GM19239 (cell line): Measurements from ENCODE around the gene INS.
A peak's percentile ranks its signal among the peaks of the same experiment; 100 is the strongest.

Experiments
- DNase-seq: peaks from one replicate; pipeline ENCODE4 v3.0.0; 2011; ENCODE audit warnings: low spot score; ENCODE audit not compliant: insufficient read length
- FAIRE-seq: peaks from 2 replicates; lab custom pipeline; 2011; peaks lifted over from hg19 to GRCh38; lab: Jason Lieb, UNC

The INS gene

DNA sequence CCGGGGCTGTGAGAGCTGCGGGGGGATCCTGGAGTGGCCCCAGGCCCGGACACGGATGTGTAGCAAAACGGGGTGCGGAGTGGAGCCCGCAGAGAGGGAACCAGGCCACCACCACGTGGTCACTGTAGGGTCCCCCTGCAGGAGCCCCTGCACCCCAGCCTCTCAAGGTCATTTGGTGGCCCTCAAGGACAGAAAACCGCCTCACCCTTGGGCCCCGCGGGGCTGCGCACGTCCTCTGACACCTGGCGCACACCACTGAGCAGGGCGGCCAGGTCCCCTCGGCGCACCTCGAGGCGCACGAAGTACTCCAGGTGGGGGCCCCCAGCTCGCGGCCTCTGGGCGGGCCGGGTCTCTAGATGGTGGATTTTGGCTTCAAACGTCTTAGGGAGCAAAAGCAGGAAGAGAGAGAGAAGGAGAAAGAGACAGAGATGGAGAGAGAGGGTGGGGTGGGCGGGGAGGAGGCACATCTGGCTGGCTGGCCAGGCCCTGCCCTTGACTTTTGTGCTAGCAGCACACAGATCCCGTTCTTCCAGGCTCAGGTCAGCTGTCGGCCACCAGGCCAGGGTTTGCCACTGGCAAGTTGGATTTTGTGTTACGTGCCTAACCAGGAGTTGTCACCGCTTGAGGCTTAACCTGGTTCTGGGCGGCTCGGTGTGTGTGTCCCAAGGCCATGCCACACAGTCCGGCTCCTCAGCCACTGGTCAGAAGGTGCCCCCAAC lies 7.4 kb upstream of the INS start:
- DNase-seq (no peak), FAIRE-seq (no peak)

DNA sequence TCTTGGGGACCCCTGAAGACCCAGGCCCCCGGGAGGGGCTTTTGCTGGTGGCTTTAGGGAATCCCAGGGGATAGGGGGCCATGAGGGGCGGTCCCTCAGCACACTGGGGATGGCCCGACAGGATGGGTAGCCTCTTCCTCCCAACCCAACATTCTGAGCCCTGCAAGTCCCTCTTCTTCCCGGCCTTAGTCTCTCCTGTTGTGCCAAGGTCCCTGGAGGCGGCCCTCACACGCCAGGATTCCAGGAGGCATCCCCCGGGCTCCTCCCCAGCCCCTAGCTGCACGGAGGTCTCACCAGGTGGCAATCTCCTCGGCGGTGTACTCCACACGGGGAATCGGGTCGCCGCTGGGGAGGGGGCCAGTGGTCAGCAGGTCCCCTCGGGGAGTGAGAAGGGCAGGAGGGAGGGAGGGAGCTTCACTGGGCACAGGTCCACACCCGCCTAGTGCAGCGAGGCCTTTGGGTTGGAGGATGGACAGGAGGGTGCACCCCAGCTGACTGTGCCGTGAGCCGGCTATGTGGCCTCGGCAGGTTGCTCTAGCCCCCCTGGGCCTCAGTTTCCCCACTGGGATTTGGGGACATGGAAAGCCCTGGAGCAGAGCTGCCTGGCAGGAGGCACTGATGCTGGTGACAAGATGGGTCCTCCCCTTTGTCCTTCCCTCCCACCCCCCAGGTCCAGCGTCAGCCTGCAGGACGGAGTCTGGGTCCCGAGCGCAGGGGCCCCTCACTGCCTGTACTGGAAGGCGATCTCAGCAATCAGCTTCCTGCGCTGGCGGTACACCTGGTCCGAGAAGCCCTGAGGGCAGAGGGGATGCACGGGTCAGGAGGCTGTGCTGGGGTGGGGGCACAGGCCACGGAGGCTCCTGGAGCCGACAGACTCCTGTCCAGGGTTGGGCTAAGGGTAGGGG lies 6.4 kb upstream of the INS start:
- no peak for DNase-seq

DNA sequence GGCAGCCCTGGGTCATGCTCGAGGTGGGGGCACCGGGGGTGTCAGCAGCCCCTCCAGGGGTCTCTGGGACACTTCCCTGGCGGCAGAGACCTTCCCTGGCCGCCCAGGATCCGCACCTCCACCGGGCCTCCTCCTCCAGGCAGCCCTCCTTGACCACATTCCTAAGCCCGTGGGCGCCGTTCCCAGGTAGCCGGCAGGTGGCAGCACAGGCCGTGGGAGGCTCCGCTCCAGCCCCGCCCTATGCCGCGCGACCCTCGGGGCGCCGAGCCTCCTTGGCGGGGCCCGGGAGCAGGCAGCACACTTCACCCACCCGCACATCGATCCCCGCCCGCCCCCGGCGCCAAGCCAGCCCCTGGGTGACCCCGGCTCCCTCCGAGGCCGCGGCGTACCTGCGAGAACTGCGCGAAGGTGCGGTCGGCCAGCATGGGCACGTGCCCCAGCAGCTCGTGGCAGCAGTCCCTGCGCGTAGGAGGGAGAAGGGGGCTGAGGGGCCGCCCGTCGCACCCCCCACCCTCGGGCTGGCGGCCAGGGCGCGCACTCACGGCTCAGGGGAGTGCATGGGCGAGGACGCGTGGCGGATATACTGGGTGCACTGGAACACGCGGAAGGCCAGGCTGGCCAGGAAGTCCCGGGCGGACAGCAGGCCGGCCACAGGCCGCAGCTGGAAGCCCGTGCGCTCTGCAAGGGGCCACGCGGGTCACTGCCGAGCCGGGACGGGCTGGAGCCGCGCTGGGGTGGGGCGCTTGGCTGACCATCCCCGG lies 5.3 kb upstream of the INS start:
- DNase-seq = no peak
- no peak for FAIRE-seq

More for the DNA sequence above, 6.4 kb upstream of the INS start:
- FAIRE-seq = no peak

DNA sequence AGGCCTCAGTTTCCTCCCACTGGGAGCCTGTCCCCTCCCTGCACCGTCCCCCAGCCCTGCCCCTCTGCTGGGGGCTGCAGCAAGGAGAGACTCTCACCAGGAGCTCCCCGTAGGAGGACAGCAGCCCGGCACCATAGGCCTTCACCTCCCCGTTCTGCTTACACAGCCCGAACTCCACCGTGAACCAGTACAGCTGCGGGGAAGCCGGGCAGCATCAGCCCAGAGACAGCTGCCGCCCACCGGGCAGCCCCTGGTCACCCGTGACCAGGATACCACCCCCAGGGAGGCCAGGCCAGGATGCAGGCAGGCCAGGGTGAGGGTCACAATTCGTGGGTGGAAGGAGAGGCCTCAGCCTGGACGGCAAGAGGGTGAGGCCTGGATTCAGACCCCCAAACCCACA lies 4.6 kb upstream of the INS start:
- DNase-seq = no peak
- FAIRE-seq = no peak

DNA sequence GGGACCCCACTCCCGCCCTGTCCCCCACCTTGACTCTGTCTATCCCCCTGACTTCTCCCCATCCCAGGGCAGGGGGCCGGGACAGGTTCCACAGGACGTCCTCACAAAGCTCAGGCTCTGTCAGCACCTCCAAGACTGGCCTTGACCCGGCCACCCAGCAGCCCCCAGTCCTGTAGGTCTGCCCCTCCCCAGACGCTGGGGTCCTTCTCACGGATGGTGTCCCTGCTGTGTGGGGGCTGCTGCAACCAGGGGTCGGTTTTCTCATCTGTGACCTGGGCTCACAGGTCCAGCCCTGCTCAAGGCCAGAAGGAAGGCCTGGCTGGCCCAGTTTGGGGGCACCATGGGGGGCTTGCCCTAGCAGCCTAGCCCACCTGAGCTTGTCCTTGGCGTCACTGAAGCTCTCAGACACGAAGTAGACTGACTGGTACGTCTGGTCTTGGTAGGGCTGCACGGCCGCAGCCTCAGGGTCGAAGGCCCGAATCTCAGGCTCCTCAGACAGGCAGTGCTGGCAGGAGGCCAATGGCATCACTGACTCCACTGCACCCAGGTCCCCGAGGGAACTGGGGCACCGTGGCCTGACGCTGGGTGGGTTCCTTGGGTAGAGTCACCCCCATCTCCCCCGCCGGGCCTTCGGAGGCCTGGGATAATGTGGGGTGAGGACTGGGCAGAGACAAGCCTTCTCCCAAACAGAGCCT lies 4.0 kb upstream of the INS start:
- FAIRE-seq = no peak
- no peak for DNase-seq

DNA sequence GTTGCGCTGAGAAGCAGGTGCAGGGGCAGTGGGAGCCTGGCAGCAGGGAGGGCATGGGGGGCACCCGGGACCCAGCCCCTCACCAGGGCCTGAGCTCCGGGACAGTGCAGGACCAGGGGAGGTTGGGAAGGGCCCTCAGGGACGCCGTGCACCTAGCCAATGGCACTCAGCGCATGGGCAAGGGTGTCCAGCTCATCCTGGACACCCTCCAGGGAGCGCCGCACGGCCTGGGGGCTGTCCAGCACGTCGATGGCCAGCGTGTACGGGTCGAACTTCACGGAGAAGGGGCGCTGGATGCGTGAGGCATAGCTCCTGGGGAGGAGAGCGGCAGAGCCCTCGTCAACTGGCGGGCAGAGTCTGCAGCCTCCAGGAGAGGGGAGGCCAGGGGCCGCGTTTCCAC lies 3.1 kb upstream of the INS start:
- DNase-seq (no peak), FAIRE-seq (no peak)

DNA sequence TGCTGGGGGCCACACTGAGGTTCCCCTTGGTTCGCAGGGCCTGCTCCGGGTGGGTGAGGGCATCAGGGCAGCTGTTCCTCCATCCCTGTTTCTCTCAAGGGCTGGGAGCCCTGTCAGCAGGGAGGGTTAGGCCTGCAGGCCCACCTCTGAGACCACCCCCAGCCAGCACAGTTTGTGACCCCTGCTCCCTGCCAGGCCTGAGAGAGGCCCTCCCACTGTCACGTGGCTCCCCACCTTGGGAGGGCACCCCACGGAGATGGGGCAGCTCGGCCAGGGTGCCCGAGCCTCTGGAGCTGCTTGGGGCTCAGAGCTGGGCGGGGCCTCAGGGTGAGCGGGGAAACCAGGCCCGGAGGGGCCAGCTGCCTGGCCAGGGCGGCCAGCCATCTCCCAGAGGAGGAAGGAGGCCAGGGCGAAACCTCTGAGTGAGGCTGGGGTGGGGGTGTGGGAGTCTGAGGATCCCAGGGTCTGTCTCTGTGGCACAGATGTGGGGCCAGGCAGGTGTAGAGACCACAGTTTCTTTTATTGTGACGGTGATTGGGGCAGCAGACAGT lies 2.5 kb upstream of the INS start:
- DNase-seq (no peak), FAIRE-seq (no peak)

DNA sequence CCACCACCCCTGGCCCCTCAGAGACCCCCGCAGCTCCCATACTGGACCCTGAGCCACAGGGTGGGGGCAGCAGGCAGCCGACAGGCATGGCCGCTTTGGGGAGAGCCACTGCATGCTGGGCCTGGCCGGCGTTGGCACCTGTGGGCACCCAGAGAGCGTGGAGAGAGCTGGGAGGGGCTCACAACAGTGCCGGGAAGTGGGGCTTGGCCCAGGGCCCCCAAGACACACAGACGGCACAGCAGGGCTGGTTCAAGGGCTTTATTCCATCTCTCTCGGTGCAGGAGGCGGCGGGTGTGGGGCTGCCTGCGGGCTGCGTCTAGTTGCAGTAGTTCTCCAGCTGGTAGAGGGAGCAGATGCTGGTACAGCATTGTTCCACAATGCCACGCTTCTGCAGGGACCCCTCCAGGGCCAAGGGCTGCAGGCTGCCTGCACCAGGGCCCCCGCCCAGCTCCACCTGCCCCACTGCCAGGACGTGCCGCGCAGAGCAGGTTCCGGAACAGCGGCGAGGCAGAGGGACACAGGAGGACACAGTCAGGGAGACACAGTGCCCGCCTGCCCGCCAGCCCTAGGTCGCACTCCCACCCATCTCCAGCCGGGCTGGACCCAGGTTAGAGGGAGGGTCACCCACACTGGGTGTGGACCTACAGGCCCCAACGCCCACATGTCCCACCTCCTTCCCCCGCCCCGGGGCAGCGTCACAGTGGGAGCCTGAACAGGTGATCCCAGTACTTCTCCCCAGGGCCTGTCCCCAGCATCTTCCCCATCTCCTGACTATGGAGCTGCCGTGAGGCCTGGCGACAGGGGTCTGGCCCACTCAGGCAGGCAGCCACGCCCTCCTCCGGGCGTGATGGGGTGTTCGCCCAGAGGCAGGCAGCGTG lies 1.2 kb downstream of the INS start:
- no peak for FAIRE-seq
- DNase-seq = no peak

- FAIRE-seq = no peak
- no peak for DNase-seq
Observed at GRCh38 chr11:2158966-2159365, 2.0 kb downstream of the INS start.

DNA sequence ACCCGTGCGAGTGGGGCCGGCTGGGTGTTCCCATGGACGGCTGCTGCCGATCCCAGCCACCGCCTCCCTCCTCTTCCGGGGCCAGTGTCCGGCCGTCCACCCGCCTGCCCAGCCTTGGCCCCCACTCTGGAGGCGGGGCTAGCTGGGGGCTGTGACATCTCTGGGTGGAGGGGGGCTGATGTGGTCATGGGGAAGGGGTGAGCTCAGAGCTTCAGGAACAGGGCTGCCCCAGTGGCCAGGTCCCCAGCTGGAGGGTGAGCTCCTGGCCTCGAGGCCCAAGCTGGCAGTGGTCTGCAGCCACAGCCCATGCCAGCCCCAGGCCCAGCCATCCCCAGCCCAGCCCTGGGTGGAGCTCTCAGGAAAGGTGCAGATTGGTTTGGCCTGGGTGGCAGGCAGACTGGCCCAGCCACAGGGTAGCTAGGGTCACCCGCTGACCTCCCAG lies 2.7 kb downstream of the INS start:
- no peak for DNase-seq
- no peak for FAIRE-seq

DNA sequence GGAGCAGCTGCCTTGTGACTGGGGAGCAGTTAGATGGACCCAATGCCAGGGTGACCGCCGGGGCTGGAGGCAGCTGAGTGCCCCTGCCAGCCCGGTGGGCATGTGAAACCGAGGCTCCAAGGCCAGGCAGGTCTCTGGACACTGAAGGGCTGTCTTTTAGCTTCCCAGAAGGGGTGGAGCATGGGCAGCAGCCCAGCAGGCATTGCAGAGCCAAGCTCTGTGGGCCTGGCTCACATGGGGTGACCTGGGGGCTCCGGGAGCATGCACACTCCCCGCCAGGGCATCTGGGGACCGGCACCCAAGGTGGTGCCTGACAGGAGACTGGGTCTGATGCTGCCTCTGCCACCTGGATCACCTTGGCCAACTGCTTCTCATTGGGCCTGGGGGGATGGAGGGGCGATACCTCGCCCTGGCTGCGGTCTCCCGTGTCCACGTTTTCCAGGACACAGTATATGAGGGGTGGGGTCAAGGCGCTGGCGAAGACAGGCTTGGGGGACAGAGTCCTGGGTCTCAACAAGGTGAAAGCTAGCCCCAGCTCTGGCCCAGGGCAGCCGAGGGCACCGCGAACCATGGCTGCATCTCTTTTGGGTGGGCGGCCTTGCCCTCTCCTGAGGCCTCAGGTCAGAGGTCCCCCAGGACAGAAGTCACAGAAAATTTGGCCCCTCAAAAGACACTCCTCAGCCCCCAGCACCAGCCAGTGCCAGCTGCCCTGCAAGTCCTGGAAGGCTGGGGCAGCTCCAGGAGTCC lies 3.5 kb downstream of the INS start:
- no peak for FAIRE-seq
- no peak for DNase-seq

DNA sequence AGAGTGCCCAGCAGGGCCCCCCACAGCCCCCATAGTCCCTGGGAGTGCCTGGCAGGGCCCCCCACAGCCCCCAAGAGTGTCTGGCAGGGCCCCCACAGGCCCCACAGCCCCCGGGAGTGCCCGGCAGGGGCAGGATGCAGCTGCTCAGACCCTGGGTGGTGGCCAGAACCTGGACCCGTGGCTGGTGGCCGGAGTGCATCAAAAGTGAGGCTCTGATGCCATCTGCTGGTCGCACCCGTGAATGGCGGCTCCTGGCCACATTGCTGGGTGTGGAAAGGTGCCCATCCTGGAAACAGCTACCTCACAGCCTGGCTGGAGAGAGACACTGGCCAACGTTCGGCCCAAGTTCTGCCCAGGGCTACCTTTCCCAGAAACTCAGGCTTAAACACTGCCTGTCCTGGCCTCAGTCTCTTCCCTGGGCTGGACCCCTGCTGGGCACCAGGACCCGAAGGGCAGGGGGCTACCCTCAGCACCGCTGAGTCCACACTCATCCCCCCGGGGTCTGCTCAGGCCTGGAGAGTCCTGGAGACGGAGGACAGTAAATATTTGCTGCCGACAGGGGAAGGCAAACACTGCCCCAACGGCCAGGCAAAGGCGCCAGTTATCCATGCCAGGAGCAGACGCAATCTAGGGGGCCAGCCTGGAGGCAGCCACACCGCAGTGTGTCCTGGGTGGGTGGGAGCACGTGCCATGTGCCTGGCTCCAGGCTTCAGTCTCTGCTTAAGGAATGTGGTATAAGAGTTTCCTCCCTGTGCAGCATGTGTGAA lies 4.4 kb downstream of the INS start:
- FAIRE-seq (peak; percentile 4), DNase-seq (peak; percentile 83)

GRCh38 chr11:2155511-2155910 lies 5.5 kb downstream of the INS start:
- no peak for DNase-seq
- FAIRE-seq = no peak

DNA sequence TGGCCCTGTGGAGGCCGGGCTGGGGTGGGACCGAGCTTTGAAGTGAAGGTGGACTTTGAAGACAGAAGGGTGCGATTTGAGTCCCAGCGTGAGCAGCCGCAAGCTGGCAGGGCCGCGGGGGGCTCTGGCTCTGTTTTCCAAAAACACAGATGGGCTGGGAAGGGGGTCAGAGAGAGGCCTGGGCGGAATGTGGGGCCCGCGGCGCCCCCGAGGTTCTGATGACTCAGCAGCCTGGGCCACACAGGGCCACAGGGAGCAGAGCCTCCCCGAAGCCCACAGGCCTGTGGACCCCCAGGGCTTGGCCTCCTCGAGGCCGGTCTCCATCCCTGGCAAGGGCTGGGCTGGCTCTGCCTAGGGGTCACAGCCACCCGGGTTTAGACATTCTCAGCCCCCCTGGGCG lies 6.1 kb downstream of the INS start:
- FAIRE-seq (no peak), DNase-seq (no peak)

- FAIRE-seq (no peak), DNase-seq (no peak)
Observed at GRCh38 chr11:2154195-2154585, 6.8 kb downstream of the INS start.

DNA sequence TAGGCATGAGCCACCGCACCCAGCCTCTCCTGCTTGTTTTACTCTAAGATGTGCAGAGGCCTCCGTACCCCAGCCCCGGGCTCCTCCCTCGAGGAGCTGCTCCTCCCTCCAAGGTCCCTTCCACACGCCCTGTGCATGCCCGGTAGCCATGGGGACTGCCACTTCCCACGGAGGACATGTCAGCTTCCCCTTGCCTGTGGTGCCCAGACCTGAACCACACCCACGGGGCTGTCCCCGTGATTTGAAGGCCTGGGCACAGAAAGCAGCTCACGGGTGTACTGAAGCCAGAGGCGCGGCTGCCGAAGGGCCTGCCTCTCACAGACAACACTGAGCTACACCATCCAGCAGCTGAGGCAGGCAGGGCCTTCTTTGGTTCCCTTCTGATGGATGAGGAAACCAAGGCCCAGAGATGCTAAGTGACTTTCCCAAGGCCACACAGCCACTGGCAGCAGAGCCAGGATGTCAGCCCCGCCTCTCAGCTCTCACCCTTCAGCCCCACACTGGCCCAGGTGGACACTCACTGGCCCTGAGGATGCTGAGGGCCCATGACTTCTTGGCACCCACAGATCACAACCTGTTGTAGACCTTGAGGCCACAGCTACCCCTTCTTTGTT lies 7.3 kb downstream of the INS start:
- FAIRE-seq = no peak
- no peak for DNase-seq
